8988T (cell line): ENCODE data around the gene RCC1.
A peak's percentile ranks its signal among the peaks of the same experiment; 100 is the strongest.
"Not testable (repeated sequence)": the region's sequence is repeated elsewhere in the genome, so short reads cannot be mapped to it uniquely, and the experiment has no call there.

Experiments
- DNase-seq: peaks from one replicate; pipeline ENCODE4 v3.0.0; 2011

Gene RCC1

DNA sequence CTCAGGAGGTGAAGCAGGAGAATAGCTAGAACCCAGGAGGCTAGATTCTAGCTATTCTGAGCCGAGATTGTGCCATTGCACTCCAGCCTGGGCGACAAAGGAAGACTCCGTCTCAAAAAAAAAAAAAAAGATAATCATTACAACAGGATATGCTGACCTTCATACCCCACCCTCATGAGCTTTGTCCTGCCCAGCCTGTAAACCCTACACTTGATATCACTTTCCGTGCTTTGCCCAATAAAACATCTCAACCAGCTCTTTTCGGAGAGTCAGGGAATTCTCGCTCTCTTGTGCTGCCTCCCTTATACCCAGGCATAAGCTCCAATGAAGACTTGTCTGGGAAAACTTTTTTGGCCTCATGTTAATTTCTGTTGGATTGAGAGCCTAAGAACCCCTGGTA is 45.5 kb downstream of the RCC1 start:
- DNase-seq, result no peak

DNA sequence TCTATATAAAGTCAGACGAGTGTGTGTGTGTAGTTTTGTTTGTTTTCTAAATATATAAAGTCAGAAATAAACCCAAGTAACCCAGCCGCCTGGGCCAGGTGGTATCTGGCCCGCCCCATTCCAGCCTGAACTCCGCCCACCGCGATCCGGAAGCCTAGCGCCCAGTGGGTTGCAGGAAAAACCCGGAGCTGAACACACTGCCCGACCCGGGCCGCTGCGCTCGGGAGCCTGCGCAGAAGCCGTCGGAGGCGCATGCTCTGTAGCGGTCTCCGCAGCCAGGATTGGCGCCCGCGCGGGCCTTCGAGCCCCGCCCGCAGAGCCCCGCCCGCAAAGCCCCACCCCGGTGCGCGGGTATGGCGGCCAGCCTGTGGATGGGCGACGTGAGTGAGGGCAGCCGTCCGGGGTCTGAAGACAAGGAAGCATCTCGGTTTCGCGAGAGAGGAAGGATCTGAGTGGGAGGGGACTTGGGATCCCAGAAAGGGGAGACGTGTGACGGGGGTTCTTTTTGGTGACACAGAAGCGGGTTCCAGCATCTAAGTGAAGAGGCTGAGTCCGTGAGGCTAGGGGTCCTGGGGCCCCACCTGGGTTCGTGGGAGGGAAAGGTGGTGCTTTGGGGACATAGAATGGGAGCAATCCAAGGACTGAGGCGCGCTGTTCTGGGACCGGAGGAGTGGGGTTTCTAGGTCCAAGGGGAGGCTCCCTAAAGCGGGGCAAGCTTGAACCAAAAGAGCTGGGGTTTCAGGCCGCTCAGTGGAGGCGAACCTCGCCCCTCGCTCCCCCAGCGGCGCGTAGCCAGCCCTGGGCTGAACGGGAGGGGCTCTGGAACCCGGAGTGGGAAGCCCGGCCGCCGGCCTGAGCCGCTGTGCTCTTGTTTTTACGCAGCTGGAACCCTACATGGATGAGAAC is 47.2 kb downstream of the RCC1 start, which contains the start of gene TRNAU1AP:
Gene TRNAU1AP (plus strand): TSS at position 328 of the 906 bp plus-strand sequence. CDS start 26 bp downstream, at position 354.
- peak; percentile 71 for DNase-seq

DNA sequence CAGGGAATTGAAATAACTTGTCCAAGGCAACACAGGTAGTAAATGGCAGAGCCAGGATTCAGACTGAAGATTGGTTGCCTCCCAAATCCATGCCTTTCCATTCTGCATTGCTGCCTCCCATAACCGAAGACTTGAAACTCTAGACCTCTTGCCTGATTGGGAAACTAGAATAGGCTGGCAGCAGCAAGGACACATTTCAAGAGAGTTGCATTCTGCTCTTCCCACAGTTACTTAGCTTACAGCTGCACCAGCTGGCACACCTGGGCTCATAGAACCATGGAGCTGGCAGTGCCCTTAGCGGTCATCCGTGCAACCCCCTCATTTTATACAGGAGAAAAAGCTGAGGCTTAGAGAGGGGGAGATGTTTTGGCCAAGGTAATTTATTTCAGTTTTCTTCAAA is 55.0 kb downstream of the RCC1 start:
- DNase-seq, result no peak

DNA sequence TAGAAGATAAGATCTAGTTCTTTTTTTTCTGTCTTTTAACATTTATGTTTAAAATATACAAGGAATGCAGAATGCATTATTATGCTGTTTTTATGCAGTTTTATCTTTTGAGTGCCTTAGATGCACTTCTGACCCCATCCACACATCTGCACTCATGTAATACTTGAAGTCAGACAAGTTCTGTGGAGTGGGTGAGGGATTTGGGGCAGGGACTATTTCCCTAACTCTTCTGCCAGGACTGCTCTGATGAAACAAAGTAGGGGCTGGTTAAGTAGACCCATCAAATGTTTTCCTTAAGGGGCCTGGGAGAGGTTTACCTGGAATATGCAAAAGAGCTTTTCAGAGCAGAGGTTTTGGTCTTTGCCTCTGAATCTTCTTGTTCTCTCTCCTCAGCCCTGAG is 58.5 kb downstream of the RCC1 start:
- no peak for DNase-seq

DNA sequence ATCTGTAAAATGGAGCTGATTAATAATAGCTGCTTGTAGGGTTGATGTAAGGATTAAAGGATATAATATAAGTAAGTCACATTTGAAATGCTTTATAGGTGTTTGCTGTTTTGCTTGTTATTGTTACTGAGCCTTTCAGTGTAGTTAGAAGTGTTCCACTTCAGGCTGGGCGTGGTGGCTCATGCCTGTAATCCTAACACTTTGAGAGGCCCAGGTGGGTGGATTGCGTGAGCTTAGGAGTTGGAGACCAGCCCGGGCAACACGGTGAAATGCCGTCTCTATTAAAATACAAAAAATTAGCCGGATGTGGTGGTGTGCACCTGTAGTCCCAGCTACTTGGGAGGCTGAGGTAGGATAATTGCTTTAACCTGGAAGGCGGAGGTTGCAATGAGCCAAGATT is 59.2 kb downstream of the RCC1 start:
- DNase-seq, result no peak

DNA sequence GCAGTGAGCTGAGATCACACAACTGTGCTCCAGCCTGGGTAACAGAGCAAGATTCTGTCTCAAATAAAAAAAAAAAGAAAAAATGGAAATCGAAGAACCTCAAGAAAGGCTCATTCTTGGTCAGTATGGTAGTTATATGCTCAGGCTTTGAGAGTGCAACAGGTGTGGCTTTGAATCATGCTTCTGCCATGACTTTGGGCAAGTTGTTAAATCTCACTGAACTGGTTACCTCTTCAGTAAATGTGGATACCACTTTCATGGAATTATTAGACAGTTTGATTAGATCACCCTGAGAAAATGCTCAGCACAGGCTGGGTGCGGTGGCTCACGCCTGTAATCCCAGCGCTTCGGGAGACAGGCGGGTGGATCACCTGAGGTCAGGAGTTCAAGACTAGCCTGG is 59.9 kb downstream of the RCC1 start:
- DNase-seq, result no peak

DNA sequence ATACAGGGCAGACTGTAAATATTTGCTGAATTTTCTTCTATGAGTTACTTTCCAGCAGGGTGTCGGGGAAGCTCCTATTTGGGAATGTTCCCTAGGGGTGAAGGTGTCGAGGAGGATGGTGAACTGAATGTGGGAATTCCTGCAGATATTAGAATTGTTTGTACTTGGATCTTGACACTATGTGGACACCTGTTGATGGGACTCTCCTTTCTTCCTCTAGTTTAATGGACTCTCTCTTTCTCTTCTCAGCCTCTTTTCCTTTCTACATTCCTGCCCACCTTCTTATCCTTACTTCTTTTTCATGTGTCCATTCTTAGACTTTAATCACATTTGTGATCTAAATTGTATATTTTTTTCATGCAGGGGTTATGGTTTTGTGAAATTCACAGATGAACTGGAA is 61.1 kb downstream of the RCC1 start:
- no peak for DNase-seq

DNA sequence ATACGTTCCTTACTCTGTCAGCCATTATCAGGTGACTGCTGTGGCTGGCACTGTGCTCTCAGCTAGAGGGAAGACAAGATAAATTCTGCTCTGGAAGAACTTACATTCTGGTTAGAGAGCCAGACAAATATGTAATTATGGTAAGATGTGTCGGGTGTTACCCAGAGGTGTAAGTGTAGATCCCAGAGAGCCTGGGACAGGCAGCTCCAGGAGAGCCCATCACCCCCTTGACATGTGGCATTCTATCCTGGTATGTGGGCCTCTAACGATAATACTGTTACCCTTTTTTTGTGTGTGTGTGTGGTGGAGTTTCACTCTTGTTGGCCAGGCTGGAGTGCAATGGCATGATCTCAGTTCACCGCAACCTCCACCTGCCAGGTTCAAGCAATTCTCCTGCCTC is 66.1 kb downstream of the RCC1 start:
- DNase-seq, result no peak

DNA sequence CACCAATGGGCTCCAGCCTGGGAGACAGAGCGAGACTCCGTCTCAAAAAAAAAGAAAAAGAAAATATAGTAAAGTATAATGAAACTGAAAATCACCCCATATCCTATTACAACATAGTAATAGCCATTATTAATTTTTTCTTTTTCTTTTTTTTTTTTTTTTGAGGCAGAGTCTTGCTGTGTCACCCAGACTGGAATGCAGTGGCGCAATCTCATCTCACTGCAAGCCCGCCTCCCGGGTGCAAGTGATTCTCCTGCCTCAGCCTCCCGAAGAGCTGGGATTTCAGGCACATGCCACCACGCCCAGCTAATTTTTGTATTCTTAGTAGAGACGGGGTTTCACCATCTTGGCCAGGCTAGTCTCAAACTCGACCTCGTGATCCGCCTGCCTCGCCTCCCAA is 67.0 kb downstream of the RCC1 start:
- not testable (repeated sequence) for DNase-seq

DNA sequence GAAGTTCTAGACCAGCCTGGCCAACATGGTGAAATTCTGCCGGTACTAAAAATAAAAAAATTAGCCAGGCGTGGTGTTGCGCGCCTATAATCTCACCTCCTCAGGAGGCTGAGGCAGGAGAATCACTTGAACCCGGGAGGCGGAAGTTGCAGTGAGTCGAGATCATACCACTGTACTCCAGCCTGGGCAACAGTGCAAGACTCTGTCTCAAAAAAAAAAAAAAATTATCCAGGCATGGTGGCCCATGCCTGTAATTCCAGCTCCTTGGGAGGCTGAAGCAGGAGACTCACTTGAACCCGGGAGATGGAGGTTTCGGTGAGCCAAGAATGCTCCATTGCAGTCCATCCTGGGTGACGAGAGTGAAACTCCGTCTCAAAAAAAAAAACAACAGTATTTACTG is 67.7 kb downstream of the RCC1 start:
- DNase-seq, result no peak

DNA sequence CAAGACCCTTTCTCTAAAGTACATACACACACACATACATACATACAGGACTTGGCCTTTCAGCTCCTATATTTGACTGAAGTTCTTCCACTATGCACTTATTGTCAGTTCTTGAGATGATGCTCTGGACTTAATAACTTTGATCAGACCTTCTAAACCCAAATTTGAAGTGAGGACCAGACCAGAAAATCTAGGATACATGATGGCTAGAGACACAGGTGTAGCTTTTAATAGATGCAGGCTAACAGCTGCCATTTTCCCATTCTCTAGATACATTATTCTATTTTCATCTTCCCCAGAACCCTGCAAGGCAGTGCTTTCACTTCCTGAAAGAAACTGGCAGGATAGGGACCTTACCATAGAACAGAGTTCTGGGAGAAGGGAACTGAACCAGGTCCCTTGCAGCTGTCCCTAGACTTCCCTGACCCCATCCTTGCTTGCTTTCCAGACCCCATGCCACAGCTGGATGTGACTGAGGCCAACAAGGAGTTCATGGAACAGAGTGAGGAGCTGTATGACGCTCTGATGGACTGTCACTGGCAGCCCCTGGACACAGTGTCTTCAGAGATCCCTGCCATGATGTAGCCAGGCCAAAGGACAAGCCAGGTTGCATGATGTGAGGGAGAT is 71.3 kb downstream of the RCC1 start:
- DNase-seq, result no peak

DNA sequence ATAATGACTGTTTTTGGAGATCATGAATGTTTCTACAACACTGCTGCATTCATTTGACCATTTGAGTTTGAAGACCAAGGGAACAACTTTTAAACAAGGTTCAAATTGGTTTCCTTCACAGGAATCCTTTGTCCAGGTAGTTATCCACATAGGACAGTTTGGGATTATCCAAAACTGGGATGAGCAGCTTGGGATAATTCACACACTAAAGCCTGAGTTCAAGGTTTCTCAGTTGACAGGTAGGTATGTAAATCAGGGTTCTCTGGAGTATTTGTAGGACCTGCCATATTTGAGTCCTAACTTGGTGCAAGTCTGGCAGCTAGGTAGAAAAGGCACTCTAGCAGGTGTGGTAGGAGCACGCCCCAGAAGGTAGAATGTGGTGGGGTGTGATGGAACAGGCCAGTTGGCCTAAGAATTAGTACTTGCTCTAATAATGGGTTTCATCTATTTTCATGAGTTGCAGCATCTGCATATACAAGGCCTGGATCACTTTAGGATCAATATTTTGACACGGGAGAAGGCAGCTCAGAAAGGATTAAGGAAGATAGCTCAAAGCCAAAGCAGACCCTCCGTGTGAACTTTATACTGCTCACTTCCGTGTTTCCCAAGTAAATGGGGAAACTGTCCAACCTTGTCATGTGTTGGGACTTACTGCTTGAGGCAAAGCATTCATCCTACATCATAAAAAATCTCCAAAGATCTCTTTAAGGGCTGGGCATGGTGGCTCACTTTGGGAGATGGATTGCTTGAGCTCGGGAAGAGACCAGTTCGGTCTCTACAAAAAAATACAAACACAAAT is 72.1 kb downstream of the RCC1 start:
- no peak for DNase-seq

DNA sequence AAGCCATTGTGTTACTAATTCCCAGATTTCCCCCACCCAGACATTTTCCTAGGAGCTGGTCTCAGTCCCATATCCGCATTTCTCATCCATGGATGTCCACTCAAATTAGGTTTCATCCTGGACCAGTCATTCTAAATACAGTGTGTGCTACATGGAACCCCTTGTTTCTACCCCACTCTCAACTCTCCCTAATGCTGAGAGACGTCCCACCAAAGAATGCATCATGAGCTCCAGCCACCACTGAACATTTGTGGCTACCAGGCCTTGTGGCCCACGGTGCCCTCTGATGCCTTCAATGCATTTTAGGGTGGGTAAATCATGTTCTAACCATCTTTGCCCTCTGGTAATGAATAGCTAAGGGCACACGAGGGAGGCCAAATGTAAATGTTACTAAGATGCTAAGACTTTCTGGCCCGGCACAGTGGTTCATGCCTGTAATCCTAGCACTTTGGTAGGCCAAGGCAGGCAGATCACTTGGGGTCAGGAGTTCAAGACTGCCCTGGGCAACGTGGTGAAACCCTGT is 72.9 kb downstream of the RCC1 start:
- no peak for DNase-seq

DNA sequence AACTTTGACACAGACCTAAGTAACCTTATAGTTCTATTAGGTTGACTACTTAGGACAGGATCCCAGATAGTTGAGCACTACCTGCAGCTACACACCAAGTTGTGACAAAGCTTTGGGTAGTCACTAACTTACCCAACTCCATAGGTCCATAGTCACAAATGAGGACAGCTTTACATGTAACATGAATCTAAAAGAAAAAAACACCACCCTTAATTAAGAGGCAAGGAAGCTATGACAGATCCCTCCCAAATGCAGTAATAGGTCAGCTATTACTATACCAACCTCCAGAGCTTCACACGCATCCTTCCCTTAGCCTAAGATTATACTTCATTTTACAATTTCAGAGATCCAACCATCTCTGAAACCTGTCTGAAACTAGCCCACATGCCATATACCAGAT is 73.6 kb downstream of the RCC1 start:
- no peak for DNase-seq

DNA sequence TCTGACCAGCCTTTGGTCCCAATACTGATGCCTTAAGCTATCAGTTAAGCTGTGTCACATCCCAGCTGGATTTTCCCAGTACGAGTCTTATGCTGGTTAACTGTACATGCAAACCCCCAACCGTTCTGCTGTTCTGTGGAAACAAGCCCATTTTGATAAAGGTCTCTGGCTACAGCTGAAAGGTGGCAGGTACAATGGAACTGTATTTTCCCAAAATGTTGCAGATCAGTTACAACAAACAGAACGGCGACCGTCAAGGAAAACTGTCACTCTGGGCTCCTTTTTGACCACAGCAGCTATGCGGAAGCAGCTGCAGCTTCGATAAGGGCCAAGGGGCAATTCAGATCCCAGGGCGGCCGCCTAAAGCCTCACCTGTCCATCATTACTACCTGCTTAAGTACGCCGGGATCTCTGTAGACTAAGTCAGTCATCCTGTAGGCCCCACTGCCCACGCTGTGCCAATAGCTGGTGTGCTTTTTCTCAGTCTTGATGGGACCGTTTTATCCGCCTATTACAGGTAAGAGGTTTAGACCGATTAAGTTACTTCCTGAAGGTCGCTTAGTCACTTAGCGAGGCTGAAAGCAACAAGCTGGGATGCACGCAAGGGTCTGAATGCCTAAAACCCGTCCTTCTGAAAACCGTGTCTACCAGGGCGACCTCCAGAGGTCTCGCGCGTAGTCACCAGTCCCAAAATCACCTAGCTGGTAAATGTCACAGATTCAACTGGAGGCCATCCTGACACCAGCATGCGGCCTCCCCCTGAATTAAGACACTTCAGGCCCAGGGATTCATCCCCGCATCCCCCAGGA is 75.1 kb downstream of the RCC1 start:
- no peak for DNase-seq

DNA sequence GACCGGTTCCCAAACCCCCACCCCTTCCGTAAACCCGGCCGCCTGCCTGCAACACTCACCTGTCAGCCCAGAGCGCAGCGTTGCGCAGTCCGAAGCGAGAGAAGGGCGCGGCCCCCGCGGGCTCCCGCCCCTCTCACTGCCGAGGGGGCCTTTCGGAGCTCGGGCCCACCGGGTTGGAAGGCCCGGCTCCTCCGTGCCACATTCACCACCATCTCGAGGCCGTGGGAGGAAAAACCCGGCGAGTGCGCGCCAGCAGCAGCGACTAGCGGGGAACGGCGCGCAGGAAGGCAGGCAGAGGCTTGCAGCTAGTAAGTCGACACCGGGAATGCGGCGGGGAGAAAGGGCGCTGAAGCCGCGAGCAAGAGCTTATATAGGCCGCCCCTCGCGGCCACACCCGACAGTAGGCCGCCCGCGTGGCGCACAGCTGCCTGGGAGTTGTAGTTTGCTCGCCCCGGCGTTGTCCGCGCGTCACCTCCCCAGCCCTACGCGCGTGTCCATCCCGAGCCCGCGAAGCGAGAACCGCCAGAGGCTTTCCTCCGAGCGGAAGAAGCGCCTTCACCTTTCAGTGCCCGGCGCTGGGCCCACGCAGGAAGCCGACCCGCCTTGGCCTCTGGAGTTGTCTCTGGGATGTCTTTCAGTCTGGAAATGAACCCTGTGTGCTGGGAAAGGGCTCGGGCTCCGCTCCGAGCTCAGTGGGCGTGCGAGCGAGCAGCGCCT is 75.8 kb downstream of the RCC1 start:
- peak; percentile 78 for DNase-seq

DNA sequence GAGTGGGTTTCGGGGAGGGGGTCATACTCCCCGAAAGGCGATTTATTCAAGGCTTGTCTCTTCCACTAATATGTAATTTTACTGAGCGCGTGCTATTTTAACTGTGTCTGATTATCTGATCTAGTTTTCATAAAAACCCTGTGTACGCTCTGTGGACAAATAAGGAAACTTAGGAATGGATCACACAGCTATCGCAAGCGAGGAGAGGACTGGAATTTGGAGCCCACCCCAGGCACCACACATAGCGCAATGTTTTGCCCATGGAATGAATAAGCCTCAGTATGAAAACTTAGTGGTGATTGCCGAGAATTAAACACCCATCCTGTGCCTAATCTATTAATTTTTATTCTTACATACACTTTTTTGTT is 76.4 kb downstream of the RCC1 start:
- no peak for DNase-seq

DNA sequence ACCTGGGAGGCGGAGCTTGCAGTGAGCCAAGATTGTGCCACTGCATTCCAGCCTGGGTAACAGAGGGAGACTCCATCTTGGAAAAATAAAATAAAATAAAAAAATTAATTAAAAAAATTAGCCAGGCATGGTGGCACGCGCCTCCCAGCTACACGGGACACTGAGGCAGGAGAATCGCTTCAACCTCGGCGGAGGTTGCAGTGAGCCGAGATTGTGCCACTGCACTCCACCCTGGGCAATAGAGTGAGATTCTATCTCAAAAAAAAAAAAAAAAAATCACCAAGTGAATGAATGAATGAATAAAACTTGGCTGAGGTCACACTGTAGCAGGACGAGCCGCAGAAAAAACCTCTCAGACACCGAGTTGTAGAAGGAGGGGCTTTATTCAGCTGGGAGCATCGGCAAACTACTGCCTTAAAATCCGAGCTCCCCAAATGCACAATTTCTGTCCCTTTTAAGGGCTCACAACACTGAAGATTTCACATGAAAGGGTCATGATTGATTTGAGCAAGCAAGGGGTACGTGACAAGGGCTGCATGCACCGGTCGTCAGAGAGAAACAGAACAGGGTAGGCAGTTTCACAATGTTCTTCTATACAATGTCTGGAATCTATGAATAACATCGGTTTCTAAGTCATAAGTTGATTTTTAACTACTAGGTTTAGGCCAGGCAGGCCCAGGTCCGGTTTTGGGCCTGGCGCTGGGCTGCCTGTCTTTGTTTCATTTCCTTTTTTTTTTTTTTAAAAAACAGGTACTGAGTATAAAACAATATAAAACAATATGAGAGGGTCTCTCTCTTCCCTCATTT is 80.9 kb downstream of the RCC1 start:
- not testable (repeated sequence) for DNase-seq
